ENCODE data around the gene SLC7A4.
A peak's percentile ranks its signal among the peaks of the same experiment; 100 is the strongest.
"Not testable (repeated sequence)": the region's sequence is repeated elsewhere in the genome, so short reads cannot be mapped to it uniquely, and the experiment has no call there.

Gene SLC7A4

GRCh38 chr22:21061660-21062321 is 29.4 kb upstream of the SLC7A4 start:
- DNase-seq, result not testable (repeated sequence)

- not testable (repeated sequence) for DNase-seq
Observed at GRCh38 chr22:21060363-21060762, 28.0 kb upstream of the SLC7A4 start.

GRCh38 chr22:21055880-21056319 is 23.5 kb upstream of the SLC7A4 start:
- DNase-seq, result no peak

DNA sequence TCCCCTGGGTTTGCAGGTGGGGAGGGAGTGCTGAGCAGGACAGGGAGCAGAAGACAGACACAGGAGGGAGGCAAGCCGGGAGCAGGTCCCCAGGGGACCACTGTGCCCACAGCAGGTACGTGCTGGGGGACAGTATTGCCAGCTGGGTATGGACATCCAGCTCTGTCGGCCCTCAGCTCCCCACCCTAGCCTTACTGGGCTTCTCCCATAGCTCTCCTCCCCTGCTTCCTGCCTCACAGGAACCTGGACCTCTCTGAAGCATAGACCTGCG is 23.1 kb upstream of the SLC7A4 start:
- DNase-seq, result no peak

GRCh38 chr22:21054714-21055563 is 22.6 kb upstream of the SLC7A4 start:
- no peak for DNase-seq

DNA sequence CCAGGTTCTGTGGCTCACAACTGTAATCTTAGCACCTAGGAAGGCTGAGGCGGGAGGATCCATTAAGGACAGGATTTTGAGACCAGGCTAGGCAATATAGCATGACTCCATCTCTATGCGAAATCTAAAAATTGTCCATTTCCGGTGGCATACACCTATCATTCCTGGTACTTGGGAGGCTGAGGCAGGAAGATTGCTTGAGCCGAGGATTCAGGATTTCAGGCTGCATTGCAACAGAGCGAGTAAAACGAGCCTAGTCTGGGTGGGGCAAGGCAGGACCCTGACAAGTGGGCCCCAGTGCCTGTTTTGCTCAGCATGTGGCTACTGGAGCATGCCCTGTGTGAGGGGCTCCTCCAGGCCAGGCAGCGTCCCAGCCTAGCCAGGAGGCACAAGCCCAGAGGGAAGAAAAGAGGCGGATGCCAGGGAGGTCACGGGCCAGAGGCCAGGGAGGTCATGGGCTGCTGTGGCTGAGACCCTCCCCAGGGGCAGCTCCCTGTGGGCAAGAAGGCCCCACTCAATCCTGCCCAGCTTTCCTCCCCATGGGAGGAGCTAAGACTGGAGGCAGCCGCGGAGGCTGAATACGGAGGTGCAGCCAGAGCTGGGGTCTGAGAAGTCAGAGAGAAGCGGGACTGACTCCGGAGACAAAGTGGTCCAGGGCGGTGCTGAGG is 21.8 kb upstream of the SLC7A4 start:
- DNase-seq, result no peak

GRCh38 chr22:21052715-21053459 is 20.5 kb upstream of the SLC7A4 start:
- DNase-seq, result no peak

- no peak for DNase-seq
Observed at GRCh38 chr22:21051831-21052400, 19.6 kb upstream of the SLC7A4 start.

DNA sequence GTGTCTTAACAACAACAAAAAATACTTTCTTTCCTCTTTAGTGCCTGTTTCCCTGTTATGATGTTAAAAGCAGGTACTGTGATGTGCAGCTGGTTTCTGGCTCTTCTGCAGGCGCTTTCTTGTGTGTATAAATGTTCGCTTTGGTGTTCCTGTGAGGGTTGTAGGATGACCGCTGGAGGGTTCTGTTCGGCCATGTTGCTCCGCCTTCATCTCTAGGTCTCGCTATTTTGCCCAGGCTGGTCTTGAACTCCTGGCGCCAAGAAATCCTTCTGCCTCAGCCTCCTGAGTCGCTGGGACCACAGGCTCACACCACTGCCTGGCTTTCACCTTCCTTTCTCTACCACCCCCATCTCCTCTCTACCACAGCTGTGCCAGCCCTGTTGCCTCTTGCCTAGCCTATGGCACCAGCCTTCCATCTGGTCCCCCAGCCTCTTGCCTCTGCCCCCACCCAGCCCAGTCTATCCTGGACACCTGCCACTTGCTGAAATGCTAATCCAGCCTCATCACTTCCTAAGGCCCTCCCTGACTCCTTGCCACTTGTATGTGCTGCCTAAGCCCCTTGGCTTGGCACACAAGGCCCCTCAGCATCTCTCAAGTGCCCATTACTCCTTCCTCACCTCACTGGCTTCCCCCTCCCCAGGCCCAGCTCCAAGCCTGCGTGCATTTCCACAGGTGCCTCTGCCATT is 18.9 kb upstream of the SLC7A4 start:
- DNase-seq, result no peak

DNA sequence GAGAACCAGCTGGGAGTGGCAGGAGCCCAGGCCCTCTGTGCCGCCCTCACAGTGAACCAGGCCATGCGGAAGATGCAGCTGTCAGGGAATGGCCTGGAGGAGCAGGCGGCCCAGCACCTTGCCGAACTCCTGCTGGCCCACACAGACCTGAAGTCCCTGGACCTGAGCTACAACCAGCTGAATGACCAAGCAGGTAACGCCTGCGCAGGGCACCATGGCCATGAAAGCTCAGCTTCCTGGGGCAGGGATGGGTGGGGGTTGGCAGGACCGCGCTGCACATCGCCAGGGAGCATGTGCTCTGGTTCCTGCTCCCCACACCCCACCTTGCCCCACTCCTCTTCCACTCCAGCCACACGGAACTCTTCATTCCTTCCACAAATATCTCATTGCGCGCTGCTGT is 16.6 kb upstream of the SLC7A4 start:
- not testable (repeated sequence) for DNase-seq

DNA sequence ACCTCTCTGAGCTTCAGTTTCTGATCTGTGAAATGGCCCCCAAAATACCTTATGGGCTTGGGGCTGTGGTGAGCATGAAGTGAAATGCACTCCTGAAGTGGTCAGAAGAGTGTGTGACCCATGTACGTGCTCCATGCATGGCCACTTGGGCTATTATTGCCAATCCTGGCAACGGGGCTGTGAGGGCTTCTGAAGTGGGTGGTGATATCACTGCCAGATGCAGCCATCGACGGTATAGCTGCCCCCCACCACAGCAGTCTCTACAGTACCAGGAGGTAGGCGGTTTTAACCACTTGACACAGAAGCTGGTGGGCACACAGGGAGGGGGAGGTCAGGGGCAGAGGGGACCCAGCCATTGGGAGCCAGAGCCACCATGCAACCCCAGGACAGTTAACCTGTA is 16.1 kb upstream of the SLC7A4 start:
- not testable (repeated sequence) for DNase-seq

DNA sequence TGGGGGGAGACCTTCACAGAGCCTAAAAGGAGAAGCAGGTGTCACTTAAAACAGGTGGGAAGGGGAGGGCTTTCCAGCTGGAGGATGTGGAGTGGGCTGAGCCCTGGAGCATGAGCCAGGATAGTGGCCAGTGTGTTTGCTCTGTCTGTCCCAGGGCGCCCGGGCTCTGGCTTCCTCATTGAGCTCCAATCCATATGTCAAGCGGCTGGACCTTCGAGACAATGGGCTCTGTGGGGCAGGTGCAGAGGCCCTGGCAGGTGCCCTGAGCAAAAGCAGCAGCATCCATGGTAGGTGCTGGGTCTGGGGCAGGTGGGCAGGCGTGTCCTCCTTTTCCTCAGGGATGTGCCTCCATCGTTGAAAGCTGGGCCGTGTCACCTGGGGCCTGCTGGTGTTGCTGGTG is 15.4 kb upstream of the SLC7A4 start:
- no peak for DNase-seq

- no peak for DNase-seq
Observed at GRCh38 chr22:21047035-21047661, 14.8 kb upstream of the SLC7A4 start.

DNA sequence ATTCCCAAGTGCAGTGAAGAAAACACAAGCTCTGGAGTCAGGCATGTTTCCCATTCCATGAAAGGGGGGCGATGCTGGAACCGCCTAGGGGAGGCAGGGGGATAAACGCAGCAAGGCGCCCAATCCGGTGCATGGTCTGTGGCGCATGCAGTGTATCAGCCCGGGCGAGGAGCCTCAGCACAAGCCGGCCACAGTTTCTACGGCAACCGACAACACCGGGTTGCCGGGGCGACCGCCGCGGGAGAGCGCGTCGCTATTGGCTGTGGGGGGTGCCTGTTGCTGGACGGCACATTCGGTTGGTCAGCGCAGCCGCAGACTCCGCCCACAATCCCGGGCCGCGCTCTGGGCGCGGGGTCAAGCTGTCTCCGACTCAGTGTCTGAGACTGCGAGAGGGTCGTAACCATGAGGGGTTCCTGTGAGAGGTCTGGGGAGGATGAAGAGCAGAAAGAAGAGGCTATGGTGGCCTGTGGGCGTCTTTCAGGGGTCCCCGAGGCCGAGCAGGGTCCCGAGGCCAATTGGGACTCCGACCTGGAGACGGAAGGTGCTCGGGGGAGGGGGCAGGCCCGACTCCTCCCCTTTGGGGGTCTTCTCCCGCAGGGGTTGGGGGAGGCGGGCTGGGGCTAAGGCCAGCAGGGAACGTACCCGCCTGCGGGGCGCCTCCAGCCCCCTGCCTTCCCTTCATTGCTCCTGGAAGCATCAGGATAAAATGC is 13.4 kb upstream of the SLC7A4 start, which contains the start of gene LRRC74B:
TSS of gene LRRC74B (plus strand) at position 362 of the 710 bp plus-strand sequence. CDS start at position 403, 41 bp downstream.
- peak; percentile 68 to 72 for DNase-seq

DNA sequence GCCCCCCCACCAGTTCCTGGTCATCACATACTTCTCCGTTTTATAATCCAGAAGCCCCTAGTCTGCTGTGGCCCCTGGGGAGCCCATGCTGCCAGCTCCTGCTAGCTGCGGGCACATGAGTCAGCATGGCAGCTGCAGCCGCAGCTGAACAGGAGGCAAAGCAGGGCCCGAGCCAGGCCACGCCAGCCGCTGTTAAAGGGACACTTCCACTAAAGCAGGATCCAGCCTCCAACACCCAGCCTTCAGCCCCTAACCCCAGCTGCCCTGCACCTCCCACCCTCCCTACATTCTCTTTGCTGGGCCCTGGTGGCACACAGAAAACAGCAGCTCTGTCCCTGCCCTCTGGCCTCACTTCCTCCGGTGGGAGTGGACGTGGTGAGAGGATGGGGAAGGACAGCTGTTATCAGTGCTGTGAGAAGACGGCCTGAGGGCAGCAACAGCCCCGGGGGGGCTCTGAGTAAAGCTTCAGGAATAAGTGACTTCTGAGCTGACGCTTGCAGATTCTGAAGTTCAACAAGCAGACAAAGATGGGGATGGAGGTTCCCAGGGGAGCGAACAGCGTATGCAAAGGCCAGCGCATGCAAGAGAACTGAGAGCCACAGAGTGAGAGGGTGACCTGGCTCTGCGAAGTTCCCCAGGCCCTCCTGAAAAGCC is 12.7 kb upstream of the SLC7A4 start:
- no peak for DNase-seq

DNA sequence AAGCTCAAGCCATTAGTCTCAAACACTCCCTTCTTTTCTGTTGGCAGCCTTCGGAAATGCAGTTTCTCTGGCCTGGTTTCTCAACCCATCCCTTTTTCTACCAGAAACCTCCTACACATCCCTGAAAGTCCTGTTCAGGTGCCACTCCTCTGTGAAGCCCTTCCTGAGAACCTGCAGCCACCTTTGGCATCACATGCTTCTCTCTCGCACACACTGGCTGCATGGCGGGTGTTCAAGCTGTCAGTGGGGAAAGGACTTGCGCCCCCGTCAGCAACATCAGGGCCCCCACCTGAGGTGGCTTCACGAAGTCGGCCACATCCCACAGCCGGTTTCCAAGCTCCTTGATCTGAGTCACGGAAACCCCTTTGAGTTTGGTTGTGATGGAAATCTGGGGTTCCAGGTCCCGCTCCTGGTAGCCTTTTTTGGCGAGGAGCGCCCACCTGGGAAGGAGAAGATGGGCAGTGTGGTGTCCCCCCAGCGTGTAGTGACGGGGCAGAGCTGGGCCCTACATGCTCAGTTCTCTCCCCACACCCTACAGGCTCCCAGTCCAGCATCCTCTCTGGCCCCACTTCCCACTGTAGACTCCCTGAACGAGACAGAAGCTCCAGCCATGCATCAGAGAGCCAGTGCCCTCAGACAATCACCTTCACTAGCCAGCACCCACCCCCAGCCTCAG is 11.6 kb upstream of the SLC7A4 start:
- DNase-seq, result no peak

- DNase-seq, result no peak
Observed at GRCh38 chr22:21042978-21043859, 10.9 kb upstream of the SLC7A4 start.

- no peak for DNase-seq
Observed at GRCh38 chr22:21041937-21042336, 9.6 kb upstream of the SLC7A4 start.

DNA sequence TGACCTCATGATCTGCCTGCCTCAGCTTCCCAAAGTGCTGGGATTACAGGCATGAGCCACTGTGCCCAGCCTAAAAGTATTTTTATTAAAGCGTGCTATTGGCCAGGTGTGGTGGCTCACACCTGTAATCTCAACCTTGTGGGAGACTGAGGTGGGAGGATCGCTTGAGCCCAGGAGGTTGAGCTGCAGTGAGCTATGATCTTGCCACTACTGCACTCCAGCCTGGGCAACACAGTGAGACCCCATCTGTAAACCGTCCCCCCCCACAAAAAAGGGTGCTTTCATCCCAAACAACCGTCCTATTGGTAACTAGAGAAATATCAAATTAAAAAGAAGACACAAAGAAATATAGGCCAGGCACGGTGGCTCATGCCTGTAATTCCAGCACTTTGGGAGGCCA is 6.8 kb upstream of the SLC7A4 start:
- DNase-seq, result not testable (repeated sequence)

All from stimulated activated CD4-positive, alpha-beta T cell treated with anti-CD3 and anti-CD28 coated beads, Interleukin-2, amount 100 ng/mL, for 48 hours (primary cell).